Measurements from ENCODE around the gene DOC2B. TPM values are rescaled to one million over a fixed set of nuclear protein-coding genes. Genes with fewer than 3 reads are reported as not detected.
"Not testable (repeated sequence)": the region's sequence is repeated elsewhere in the genome, so short reads cannot be mapped to it uniquely, and the experiment has no call there.

The DOC2B gene
- total RNA-seq, 1 donor from 2014 or later: 0.11 TPM

DNA sequence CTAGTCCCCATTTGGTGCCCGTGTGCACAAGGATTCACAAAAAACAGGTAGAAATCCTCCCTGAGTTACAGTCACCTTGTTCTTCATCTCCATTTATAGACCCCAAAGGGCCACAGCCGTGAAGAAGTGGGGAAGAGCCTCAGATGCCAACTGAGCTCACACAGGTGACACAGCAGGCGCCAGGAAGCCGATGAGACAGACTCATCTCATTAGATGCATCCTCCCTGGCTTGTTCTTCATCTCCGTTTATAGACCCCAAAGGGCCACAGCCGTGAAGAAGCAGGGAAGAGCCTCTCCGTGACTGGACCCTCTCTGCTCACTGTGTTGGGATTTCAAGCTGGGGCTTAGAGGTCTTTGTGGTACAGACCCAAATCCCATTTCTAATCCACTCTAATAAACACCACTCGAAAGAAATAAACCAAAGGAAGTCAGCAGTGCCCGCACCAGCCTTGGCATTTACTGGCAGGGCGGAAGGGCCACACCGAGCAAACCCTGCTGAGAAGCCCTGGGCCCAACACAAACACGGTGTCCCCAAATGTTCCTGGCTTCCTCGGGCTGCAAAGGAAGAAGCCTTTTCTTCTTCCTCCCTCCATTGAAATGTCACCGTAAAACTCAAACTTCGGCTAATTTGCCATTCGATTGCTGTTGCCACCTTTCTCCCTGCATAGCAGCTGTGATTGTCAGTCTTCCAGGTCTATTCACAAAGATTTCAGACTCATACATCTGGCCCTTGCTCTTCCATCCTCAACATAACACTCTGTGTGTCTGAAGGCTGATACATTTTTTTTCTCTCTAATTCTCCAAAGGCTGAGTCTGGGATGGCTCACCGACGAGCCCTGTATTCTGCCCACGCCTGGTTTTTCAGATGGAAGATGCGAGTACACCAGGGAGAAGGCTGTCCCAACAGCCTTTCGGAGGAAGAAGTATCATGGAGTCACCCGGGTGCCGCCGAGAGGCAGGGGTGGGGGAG is 44.9 kb upstream of the DOC2B start:
- H3K27ac Mint-ChIP-seq (ENCODE audit: unreplicated experiment): no peak overlapping the region
- H3K79me2 ChIP-seq (ENCODE audit: insufficient read depth, low read length): no peaks in the 10 kb centered on the region
- no peaks in the 10 kb centered on the region for H3K36me3 ChIP-seq (ENCODE audit: insufficient read depth, low read length)
- peaks cover 2% of the 10 kb centered on the region for H3K9me3 Mint-ChIP-seq (ENCODE audit: unreplicated experiment)
- no peaks in the 10 kb centered on the region for H3K4me1 Mint-ChIP-seq (ENCODE audit: low read depth, unreplicated experiment)
- H3K4me3 ChIP-seq (ENCODE audit: insufficient read depth, low read depth, low read length): no peak overlapping the region
- peaks cover 25% of the 10 kb centered on the region for H3K27me3 Mint-ChIP-seq (ENCODE audit: low read depth, unreplicated experiment)
- no peaks in the 10 kb centered on the region for H3K9me3 ChIP-seq (ENCODE audit: insufficient read depth, low read depth, low read length)
- H3K4me2 ChIP-seq (ENCODE audit: low read length): no peak overlapping the region
- no peak overlapping the region for H2AFZ ChIP-seq (ENCODE audit: low read depth, low read length)
- H3K27ac ChIP-seq (ENCODE audit: low read depth, low read length): no peak overlapping the region
- FAIRE-seq (no peak), DNase-seq (ENCODE audit: low read depth) (no peak)
- no peak overlapping the region for H3K9ac ChIP-seq (ENCODE audit: low read length)
- H3K4me3 Mint-ChIP-seq (ENCODE audit: unreplicated experiment): no peak overlapping the region
- H3K4me1 ChIP-seq (ENCODE audit: insufficient read depth, low read length): peaks cover 6% of the 10 kb centered on the region
- H3K27me3 ChIP-seq (ENCODE audit: insufficient read depth, low read length): no peaks in the 10 kb centered on the region
- no peaks in the 10 kb centered on the region for H4K20me1 ChIP-seq (ENCODE audit: insufficient read depth, low read length)
- no peak for TF ChIP-seq EZH2 (IDR thresholded peaks at IDR 0.05; ENCODE audit: insufficient read depth, low read length)
- TF ChIP-seq, protein P1, sequence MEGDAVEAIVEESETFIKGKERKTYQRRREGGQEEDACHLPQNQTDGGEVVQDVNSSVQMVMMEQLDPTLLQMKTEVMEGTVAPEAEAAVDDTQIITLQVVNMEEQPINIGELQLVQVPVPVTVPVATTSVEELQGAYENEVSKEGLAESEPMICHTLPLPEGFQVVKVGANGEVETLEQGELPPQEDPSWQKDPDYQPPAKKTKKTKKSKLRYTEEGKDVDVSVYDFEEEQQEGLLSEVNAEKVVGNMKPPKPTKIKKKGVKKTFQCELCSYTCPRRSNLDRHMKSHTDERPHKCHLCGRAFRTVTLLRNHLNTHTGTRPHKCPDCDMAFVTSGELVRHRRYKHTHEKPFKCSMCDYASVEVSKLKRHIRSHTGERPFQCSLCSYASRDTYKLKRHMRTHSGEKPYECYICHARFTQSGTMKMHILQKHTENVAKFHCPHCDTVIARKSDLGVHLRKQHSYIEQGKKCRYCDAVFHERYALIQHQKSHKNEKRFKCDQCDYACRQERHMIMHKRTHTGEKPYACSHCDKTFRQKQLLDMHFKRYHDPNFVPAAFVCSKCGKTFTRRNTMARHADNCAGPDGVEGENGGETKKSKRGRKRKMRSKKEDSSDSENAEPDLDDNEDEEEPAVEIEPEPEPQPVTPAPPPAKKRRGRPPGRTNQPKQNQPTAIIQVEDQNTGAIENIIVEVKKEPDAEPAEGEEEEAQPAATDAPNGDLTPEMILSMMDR (IDR thresholded peaks at IDR 0.05; ENCODE audit: insufficient read depth, low read depth, low read length): no peak
- no peaks in the 10 kb centered on the region for H3K36me3 Mint-ChIP-seq (ENCODE audit: low read depth, unreplicated experiment)

DNA sequence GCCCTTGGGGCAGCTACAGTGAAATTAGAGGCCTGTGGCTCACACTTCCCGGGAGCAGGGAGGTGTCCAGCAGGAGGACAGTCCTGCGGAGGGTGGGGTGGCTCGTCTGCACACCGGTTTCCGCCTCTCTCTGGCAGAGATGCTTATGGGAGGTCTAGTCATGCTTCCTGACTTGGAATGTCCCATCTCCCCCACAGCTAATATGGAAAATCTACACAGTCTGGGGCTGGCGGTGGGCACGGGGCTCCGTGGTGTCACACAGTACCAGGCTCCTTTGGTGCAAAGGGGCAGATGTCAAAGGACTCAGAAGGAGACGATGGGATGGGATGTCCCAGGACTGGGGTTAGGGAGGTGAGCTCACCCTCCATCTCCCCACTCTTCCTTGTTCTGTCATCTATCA is 44.1 kb upstream of the DOC2B start:
- H3K9ac ChIP-seq (ENCODE audit: low read length): no peak overlapping the region
- no peaks in the 10 kb centered on the region for H3K27me3 ChIP-seq (ENCODE audit: insufficient read depth, low read length)
- no peak overlapping the region for H2AFZ ChIP-seq (ENCODE audit: low read depth, low read length)
- no peak overlapping the region for H3K27ac ChIP-seq (ENCODE audit: low read depth, low read length)
- H3K36me3 Mint-ChIP-seq (ENCODE audit: low read depth, unreplicated experiment): no peaks in the 10 kb centered on the region
- H3K9me3 ChIP-seq (ENCODE audit: insufficient read depth, low read depth, low read length): no peaks in the 10 kb centered on the region
- FAIRE-seq: no peak
- no peak overlapping the region for H3K4me2 ChIP-seq (ENCODE audit: low read length)
- no peak for DNase-seq (ENCODE audit: low read depth)
- H3K27me3 Mint-ChIP-seq (ENCODE audit: low read depth, unreplicated experiment): peaks cover 18% of the 10 kb centered on the region
- H3K4me1 ChIP-seq (ENCODE audit: insufficient read depth, low read length): peaks cover 6% of the 10 kb centered on the region
- H3K4me3 ChIP-seq (ENCODE audit: insufficient read depth, low read depth, low read length): no peak overlapping the region
- H3K9me3 Mint-ChIP-seq (ENCODE audit: unreplicated experiment): peaks cover 2% of the 10 kb centered on the region
- no peak overlapping the region for H3K27ac Mint-ChIP-seq (ENCODE audit: unreplicated experiment)
- no peaks in the 10 kb centered on the region for H3K36me3 ChIP-seq (ENCODE audit: insufficient read depth, low read length)
- H4K20me1 ChIP-seq (ENCODE audit: insufficient read depth, low read length): no peaks in the 10 kb centered on the region
- no peaks in the 10 kb centered on the region for H3K79me2 ChIP-seq (ENCODE audit: insufficient read depth, low read length)
- H3K4me1 Mint-ChIP-seq (ENCODE audit: low read depth, unreplicated experiment): no peaks in the 10 kb centered on the region
- no peak for TF ChIP-seq EZH2 (IDR thresholded peaks at IDR 0.05; ENCODE audit: insufficient read depth, low read length)
- TF ChIP-seq, protein P1 (IDR thresholded peaks at IDR 0.05; ENCODE audit: insufficient read depth, low read depth, low read length): no peak
- no peak overlapping the region for H3K4me3 Mint-ChIP-seq (ENCODE audit: unreplicated experiment)

DNA sequence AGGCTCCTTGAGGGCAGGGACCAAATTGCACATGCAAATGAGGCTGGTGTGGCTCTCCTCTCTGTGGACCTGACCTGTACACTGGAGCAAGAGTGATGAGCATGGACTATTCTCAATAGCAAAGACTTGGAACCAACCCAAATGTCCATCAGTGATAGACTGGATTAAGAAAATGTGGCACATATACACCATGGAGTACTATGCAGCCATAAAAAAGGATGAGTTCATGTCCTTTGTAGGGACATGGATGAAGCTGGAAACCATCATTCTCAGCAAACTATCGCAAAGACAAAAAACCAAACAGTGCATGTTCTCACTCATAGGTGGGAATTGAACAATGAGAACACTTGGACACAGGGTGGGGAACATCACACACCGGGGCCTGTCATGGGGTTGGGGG is 43.1 kb upstream of the DOC2B start:
- not testable (repeated sequence) for FAIRE-seq

More for the DNA sequence above, 43.1 kb upstream of the DOC2B start:
- H3K27ac Mint-ChIP-seq (ENCODE audit: unreplicated experiment); H4K20me1 ChIP-seq (ENCODE audit: insufficient read depth, low read length); H3K4me1 ChIP-seq (ENCODE audit: insufficient read depth, low read length); H3K4me3 Mint-ChIP-seq (ENCODE audit: unreplicated experiment); H3K9me3 ChIP-seq (ENCODE audit: insufficient read depth, low read depth, low read length); DNase-seq (ENCODE audit: low read depth); H3K4me1 Mint-ChIP-seq (ENCODE audit: low read depth, unreplicated experiment); H3K4me2 ChIP-seq (ENCODE audit: low read length); H3K9ac ChIP-seq (ENCODE audit: low read length); H3K27me3 ChIP-seq (ENCODE audit: insufficient read depth, low read length); H2AFZ ChIP-seq (ENCODE audit: low read depth, low read length); H3K36me3 ChIP-seq (ENCODE audit: insufficient read depth, low read length); H3K4me3 ChIP-seq (ENCODE audit: insufficient read depth, low read depth, low read length); H3K9me3 Mint-ChIP-seq (ENCODE audit: unreplicated experiment); H3K27ac ChIP-seq (ENCODE audit: low read depth, low read length); H3K36me3 Mint-ChIP-seq (ENCODE audit: low read depth, unreplicated experiment); H3K79me2 ChIP-seq (ENCODE audit: insufficient read depth, low read length): not testable (repeated sequence)
- H3K27me3 Mint-ChIP-seq (ENCODE audit: low read depth, unreplicated experiment): peaks cover 15% of the 10 kb centered on the region

All from astrocyte (in vitro differentiated cells and primary cell).